Panc1 (cell line): ENCODE measurements around the gene MAN2A2.

Source experiments
- POLR2AphosphoS5 ChIP-seq: IDR thresholded peaks from 2 replicates; pipeline ENCODE4 v1.6.1; 2012; ENCODE audit warnings: mild to moderate bottlenecking, low read depth, low read length, moderate library complexity
- SIN3A ChIP-seq: IDR thresholded peaks from 2 replicates; pipeline ENCODE4 v1.6.1; 2012; ENCODE audit warnings: low read depth, mild to moderate bottlenecking, low read length, moderate library complexity, borderline replicate concordance; ENCODE audit not compliant: insufficient read depth
- TCF7L2 ChIP-seq: IDR thresholded peaks from 2 replicates; pipeline ENCODE4 v1.6.1; 2011; ENCODE audit warnings: mild to moderate bottlenecking, low read depth, low read length, inconsistent platforms
- TF ChIP-seq, protein P1 (sequence below): fragments of 450-650 bp; IDR thresholded peaks from 2 replicates; pipeline ENCODE4 v1.5.1; 2017; ENCODE audit warnings: mild to moderate bottlenecking
- TF ChIP-seq, protein P2 (sequence below), 2 experiments: IDR thresholded peaks; 2 replicates each; pipeline ENCODE4 v1.6.1; 2011 to 2012; ENCODE audit warnings: low read depth in 2 of 2, control low read depth in 1 of 2, low read length in 1 of 2, mild to moderate bottlenecking in 1 of 2, moderate library complexity in 1 of 2; ENCODE audit not compliant: insufficient read depth in 1 of 2

DNA sequence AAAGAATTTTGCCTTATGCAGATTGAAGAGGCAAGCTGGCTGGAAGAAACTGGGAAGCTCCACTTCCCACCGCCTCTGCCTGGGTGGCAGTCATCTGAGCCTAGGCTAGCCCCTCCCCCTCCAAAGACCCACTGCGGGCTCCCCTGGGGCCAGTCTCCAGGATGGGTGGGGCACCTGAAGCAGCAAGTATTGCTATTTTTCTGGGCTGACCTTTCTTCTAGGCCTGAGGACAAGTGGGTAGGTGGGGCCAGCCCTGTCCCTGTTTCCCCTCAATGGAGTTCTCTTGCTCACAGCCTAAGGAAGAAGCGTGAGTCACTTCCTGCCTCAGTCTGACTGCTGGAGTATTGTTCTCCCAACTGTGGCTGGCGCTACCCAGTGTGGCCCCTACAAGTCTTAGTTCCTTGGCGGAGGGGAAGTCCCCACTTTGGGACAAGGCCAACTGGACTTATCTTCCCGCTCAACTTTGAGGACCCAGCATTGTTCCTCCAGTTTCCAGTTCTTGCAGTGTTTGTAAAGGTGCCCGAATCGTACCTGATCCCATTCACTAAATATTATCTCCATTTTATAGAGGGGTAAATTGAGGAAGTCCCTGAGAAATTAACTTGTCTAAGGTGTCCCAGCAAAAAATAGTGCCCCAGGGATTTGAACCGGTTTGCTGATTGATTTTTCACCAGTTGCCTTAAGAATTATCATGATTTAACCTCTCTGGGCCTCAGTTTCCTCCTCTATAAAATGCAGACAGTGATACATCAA lies 33.3 kb upstream of the MAN2A2 start:
- TF ChIP-seq, protein P1, sequence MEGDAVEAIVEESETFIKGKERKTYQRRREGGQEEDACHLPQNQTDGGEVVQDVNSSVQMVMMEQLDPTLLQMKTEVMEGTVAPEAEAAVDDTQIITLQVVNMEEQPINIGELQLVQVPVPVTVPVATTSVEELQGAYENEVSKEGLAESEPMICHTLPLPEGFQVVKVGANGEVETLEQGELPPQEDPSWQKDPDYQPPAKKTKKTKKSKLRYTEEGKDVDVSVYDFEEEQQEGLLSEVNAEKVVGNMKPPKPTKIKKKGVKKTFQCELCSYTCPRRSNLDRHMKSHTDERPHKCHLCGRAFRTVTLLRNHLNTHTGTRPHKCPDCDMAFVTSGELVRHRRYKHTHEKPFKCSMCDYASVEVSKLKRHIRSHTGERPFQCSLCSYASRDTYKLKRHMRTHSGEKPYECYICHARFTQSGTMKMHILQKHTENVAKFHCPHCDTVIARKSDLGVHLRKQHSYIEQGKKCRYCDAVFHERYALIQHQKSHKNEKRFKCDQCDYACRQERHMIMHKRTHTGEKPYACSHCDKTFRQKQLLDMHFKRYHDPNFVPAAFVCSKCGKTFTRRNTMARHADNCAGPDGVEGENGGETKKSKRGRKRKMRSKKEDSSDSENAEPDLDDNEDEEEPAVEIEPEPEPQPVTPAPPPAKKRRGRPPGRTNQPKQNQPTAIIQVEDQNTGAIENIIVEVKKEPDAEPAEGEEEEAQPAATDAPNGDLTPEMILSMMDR, result no peak
- TF ChIP-seq POLR2AphosphoS5, result no peak
- TF ChIP-seq, protein P2, sequence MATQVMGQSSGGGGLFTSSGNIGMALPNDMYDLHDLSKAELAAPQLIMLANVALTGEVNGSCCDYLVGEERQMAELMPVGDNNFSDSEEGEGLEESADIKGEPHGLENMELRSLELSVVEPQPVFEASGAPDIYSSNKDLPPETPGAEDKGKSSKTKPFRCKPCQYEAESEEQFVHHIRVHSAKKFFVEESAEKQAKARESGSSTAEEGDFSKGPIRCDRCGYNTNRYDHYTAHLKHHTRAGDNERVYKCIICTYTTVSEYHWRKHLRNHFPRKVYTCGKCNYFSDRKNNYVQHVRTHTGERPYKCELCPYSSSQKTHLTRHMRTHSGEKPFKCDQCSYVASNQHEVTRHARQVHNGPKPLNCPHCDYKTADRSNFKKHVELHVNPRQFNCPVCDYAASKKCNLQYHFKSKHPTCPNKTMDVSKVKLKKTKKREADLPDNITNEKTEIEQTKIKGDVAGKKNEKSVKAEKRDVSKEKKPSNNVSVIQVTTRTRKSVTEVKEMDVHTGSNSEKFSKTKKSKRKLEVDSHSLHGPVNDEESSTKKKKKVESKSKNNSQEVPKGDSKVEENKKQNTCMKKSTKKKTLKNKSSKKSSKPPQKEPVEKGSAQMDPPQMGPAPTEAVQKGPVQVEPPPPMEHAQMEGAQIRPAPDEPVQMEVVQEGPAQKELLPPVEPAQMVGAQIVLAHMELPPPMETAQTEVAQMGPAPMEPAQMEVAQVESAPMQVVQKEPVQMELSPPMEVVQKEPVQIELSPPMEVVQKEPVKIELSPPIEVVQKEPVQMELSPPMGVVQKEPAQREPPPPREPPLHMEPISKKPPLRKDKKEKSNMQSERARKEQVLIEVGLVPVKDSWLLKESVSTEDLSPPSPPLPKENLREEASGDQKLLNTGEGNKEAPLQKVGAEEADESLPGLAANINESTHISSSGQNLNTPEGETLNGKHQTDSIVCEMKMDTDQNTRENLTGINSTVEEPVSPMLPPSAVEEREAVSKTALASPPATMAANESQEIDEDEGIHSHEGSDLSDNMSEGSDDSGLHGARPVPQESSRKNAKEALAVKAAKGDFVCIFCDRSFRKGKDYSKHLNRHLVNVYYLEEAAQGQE (IDR thresholded peaks at IDR 0.05; ENCODE audit: insufficient read depth in 1 of 2, low read depth in 2 of 2, low read length in 1 of 2), result no peak
- no peak for TF ChIP-seq TCF7L2
- TF ChIP-seq SIN3A, result no peak
